IPS-18c (cell line): ENCODE data around the gene NID2.
A peak's percentile ranks its signal among the peaks of the same experiment; 100 is the strongest.

Experiments used
- H3K4me3 ChIP-seq: 2 replicates; pipeline ENCODE4 v1.7.0; 2013; ENCODE audit warnings: low read depth, mild to moderate bottlenecking, low read length, moderate library complexity; ENCODE audit not compliant: insufficient read depth
- H3K9me3 ChIP-seq: one replicate; pipeline ENCODE4 v1.6.1; 2013; ENCODE audit warnings: mild to moderate bottlenecking, low read length, moderate library complexity; ENCODE audit not compliant: control insufficient read depth, insufficient read depth

NID2 gene, protein sequence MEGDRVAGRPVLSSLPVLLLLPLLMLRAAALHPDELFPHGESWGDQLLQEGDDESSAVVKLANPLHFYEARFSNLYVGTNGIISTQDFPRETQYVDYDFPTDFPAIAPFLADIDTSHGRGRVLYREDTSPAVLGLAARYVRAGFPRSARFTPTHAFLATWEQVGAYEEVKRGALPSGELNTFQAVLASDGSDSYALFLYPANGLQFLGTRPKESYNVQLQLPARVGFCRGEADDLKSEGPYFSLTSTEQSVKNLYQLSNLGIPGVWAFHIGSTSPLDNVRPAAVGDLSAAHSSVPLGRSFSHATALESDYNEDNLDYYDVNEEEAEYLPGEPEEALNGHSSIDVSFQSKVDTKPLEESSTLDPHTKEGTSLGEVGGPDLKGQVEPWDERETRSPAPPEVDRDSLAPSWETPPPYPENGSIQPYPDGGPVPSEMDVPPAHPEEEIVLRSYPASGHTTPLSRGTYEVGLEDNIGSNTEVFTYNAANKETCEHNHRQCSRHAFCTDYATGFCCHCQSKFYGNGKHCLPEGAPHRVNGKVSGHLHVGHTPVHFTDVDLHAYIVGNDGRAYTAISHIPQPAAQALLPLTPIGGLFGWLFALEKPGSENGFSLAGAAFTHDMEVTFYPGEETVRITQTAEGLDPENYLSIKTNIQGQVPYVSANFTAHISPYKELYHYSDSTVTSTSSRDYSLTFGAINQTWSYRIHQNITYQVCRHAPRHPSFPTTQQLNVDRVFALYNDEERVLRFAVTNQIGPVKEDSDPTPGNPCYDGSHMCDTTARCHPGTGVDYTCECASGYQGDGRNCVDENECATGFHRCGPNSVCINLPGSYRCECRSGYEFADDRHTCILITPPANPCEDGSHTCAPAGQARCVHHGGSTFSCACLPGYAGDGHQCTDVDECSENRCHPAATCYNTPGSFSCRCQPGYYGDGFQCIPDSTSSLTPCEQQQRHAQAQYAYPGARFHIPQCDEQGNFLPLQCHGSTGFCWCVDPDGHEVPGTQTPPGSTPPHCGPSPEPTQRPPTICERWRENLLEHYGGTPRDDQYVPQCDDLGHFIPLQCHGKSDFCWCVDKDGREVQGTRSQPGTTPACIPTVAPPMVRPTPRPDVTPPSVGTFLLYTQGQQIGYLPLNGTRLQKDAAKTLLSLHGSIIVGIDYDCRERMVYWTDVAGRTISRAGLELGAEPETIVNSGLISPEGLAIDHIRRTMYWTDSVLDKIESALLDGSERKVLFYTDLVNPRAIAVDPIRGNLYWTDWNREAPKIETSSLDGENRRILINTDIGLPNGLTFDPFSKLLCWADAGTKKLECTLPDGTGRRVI (N-terminal part only)

GRCh38 chr14:52068615-52069306, at the start of gene NID2:
Gene NID2 (minus strand): TSS chr14:52069059. CDS start chr14:52068994, 65 bp downstream.
- H3K9me3 ChIP-seq = no peaks in the 10 kb centered on the region
- peak within 1 kb of the TSS; percentile 79 for H3K4me3 ChIP-seq

GRCh38 chr14:52117111-52117832, 48.4 kb upstream of the NID2 start:
- Histone ChIP-seq H3K4me3 (no peak overlapping the region), H3K9me3 (no peaks in the 10 kb centered on the region)

- Histone ChIP-seq H3K9me3 (no peaks in the 10 kb centered on the region), H3K4me3 (no peak overlapping the region; the same call in 1 of the 2 replicates)
Observed at GRCh38 chr14:52115286-52115685, 46.4 kb upstream of the NID2 start.

GRCh38 chr14:52112336-52113018, 43.6 kb upstream of the NID2 start:
- H3K4me3 ChIP-seq = no peak overlapping the region
- no peaks in the 10 kb centered on the region for H3K9me3 ChIP-seq

DNA sequence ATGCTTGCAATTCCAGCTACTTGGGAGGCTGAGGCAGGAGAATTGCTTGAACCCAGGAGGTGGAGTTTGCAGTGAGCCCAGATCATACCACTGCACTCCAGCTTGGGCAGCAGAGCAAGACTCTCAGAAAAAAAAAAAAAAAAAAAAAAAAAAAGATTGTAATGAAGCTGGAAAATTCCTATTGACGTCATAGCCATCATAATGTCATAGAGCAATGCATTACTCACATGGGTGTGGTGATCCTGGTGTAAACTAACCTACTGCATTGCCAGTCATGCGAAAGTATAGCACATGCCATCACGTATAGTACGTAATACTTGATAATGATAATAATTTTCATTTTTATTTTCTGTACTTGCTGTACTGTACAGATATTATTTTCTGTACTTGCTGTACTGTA, 42.7 kb upstream of the NID2 start:
- H3K4me3 ChIP-seq = no peak overlapping the region
- no peaks in the 10 kb centered on the region for H3K9me3 ChIP-seq

GRCh38 chr14:52110441-52111086, 41.7 kb upstream of the NID2 start:
- H3K4me3 ChIP-seq = no peak overlapping the region
- H3K9me3 ChIP-seq = no peaks in the 10 kb centered on the region

DNA sequence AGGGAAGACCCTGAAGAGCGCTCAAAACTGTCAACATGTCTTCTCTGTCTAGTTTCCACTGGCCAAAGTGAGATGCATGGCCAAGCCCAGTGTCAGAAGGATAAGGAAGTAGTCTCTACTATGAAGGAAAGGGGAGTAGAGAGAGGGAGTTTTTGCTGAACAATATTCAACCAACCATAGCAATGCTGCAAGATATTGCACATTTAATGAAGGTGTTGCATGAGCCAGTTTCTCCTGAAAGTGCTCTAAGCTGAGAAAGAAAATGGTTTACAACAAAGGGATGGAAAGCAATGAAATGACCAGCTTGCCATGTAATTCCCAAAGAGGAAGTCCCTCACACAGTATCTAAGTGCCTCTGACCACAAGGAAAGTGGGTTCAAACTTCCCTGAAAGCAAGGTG, 40.0 kb upstream of the NID2 start:
- H3K4me3 ChIP-seq = no peak overlapping the region
- no peaks in the 10 kb centered on the region for H3K9me3 ChIP-seq

GRCh38 chr14:52106840-52107239, 38.0 kb upstream of the NID2 start:
- no peaks in the 10 kb centered on the region for H3K9me3 ChIP-seq
- no peak overlapping the region for H3K4me3 ChIP-seq

- Histone ChIP-seq H3K9me3 (no peaks in the 10 kb centered on the region), H3K4me3 (no peak overlapping the region)
Observed at GRCh38 chr14:52103416-52103815, 34.6 kb upstream of the NID2 start.

GRCh38 chr14:52095794-52096193, 26.9 kb upstream of the NID2 start:
- Histone ChIP-seq H3K9me3 (no peaks in the 10 kb centered on the region), H3K4me3 (no peak overlapping the region)

DNA sequence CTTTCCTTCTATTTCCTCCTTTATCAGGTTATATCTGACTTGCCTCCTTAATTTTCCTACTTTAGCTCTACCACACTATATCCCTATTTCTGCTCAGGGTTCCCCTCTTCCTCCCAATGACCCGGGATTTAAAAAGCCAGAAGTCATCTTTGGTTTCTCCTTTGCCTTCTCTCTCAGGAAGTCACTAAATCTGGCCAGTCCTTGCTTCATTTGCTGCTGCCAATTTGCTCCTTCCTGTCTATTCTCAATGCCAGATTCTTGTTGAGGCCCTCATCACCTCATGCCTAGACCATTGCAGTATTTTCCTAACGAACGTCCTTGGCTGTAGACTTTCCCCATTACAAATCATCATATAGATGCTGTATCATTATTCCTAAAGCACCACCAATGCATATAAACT, 26.5 kb upstream of the NID2 start:
- Histone ChIP-seq H3K9me3 (no peaks in the 10 kb centered on the region), H3K4me3 (no peak overlapping the region)

DNA sequence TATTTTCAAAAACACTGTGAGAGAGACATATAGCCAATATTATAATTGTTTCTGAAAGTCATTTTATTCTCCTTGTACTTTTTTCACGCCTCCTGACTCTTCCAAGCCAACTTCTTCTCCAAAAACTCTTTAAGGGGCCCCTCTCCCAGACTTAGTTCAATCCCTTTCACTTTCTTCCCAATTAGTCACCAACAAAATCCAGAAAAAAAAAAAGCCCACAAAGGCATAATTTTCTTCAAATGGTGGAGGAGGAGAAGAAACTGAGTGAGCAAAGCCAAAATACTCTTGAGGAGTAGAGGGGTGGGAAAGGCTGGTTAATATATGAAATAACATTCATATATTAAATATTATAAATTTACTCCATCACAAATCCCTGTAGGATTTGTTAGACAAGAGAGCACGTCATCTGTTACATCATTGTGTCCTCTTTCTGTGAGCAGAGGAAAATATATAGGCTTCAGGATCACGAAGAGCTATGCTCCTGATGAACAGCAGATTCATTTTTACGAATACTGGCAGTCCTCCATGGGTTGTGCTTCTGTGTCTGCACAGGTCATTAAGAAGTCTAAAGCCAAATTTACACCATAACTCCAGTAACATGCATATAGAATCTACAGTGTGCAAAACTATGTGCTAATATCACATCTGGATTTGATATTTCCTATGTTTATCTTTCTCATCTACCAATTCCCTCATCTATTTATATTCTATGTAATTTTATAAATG, 25.9 kb upstream of the NID2 start:
- no peaks in the 10 kb centered on the region for H3K9me3 ChIP-seq
- no peak overlapping the region for H3K4me3 ChIP-seq

- no peaks in the 10 kb centered on the region for H3K9me3 ChIP-seq
- no peak overlapping the region for H3K4me3 ChIP-seq
Observed at GRCh38 chr14:52091928-52092327, 23.1 kb upstream of the NID2 start.

DNA sequence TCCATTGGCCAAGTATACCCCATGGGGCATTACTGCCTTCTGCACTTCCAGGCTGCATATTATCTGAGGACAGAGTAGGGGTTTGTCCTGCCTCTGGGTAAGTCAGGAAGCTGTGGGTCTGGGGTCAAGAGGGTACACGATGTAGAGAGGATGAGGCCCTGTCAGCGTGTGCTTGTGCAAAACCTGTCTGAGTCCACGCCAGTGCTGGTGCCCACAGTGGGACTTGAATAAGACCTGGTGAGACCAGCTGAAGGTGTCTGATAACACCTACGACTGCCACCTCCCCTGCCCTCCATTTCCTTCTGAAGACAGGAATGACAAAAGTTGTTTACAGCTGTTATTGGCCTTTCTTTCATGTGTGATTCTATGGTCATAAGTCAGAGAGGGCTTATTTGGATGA, 22.1 kb upstream of the NID2 start:
- H3K4me3 ChIP-seq = no peak overlapping the region
- no peaks in the 10 kb centered on the region for H3K9me3 ChIP-seq

DNA sequence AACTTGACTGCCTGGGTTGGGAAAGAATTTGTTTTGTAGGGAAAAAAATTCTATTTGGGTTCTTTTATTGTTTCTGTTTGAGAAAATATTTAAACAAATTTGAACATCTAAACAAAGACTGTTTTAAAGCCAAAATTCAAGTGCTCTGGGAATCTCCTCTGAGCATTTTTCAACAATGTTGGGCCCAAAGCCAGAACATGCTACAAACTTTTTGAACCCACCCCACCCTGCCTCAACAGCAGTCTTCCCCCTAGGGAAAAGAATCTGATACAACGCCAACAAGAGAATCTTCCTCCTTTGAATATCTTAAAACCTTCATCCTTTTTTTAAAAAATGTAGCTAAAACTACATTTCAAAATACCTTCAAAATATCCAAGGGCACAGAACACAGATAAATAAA, 20.4 kb upstream of the NID2 start:
- no peak overlapping the region for H3K4me3 ChIP-seq
- no peaks in the 10 kb centered on the region for H3K9me3 ChIP-seq
